HepG2 (cell line): ENCODE measurements around the gene BAIAP2L2. TPM values are rescaled to one million over a fixed set of nuclear protein-coding genes. Genes with fewer than 3 reads are reported as not detected.

Source experiments
- AKAP8 ChIP-seq: sonication (generic); formaldehyde crosslinking; IDR thresholded peaks from 2 replicates; pipeline ENCODE4 v1.5.1; 2020; ENCODE audit warnings: mild to moderate bottlenecking, missing genetic modification reagents
- ASH2L ChIP-seq: fragments of 300-600, 200-600 bp; sonication (generic); IDR thresholded peaks from 2 replicates; pipeline ENCODE4 v1.7.0; 2017; ENCODE audit warnings: low read depth, mild to moderate bottlenecking, moderate library complexity, mixed read lengths, low read length; ENCODE audit not compliant: insufficient read length
- ATF1 ChIP-seq: IDR thresholded peaks from 2 replicates; pipeline ENCODE4 v1.6.1; 2016; ENCODE audit warnings: mild to moderate bottlenecking, control low read depth
- BCL6 ChIP-seq: IDR thresholded peaks from 2 replicates; pipeline ENCODE4 v1.6.1; 2016; ENCODE audit warnings: missing genetic modification reagents, missing compliant biosample characterization
- FOSL2 ChIP-seq: sonication (generic); formaldehyde crosslinking; IDR thresholded peaks from 2 replicates; pipeline ENCODE4 v1.4.0; 2020; ENCODE audit warnings: missing genetic modification reagents
- GATAD2A ChIP-seq: IDR thresholded peaks from 2 replicates; pipeline ENCODE4 v1.6.1; 2016
- GZF1 ChIP-seq: sonication (generic); formaldehyde crosslinking; IDR thresholded peaks from 2 replicates; pipeline ENCODE4 v1.5.1; 2020; ENCODE audit warnings: mild to moderate bottlenecking, missing genetic modification reagents
- HHEX ChIP-seq: IDR thresholded peaks from 2 replicates; pipeline ENCODE4 v1.6.1; 2016; ENCODE audit warnings: control low read depth
- JUN ChIP-seq: sonication (generic); formaldehyde crosslinking; IDR thresholded peaks from 2 replicates; pipeline ENCODE4 v1.4.0; 2020; ENCODE audit warnings: mild to moderate bottlenecking, missing genetic modification reagents
- KLF15 ChIP-seq: sonication (generic); formaldehyde crosslinking; IDR thresholded peaks from 2 replicates; pipeline ENCODE4 v1.8.1; 2023; ENCODE audit warnings: borderline replicate concordance, mild to moderate bottlenecking, inconsistent platforms, missing genetic modification reagents, mixed read lengths
- MYNN ChIP-seq: sonication (generic); formaldehyde crosslinking; IDR thresholded peaks from 2 replicates; pipeline ENCODE4 v1.4.0; 2020; ENCODE audit warnings: mild to moderate bottlenecking, low read depth, missing genetic modification reagents
- NAIF1 ChIP-seq: sonication (generic); formaldehyde crosslinking; IDR thresholded peaks from 2 replicates; pipeline ENCODE4 v1.5.0; 2020; ENCODE audit warnings: mild to moderate bottlenecking, missing genetic modification reagents, borderline replicate concordance
- PHF20 ChIP-seq: sonication (generic); formaldehyde crosslinking; IDR thresholded peaks from 2 replicates; pipeline ENCODE4 v1.5.0; 2020; ENCODE audit warnings: mild to moderate bottlenecking, missing genetic modification reagents
- RXRA ChIP-seq: sonication (generic); formaldehyde crosslinking; IDR thresholded peaks from 2 replicates; pipeline ENCODE4 v1.5.1; 2020; ENCODE audit warnings: missing genetic modification reagents
- TAF1 ChIP-seq: sonication (generic); formaldehyde crosslinking; IDR thresholded peaks from 2 replicates; pipeline ENCODE4 v1.4.0; 2020; ENCODE audit warnings: missing genetic modification reagents
- TEAD3 ChIP-seq: optimal IDR thresholded peaks from 2 replicates; pipeline ENCODE3; 2016; ENCODE audit warnings: borderline replicate concordance
- YEATS4 ChIP-seq: sonication (generic); formaldehyde crosslinking; IDR thresholded peaks from 2 replicates; pipeline ENCODE4 v1.4.0; 2020; ENCODE audit warnings: missing genetic modification reagents, borderline replicate concordance
- ZBTB40 ChIP-seq, 2 experiments: fragments of 450-650 bp in 1 of 2; sonication (generic) in 1 of 2; formaldehyde crosslinking in 1 of 2; IDR thresholded peaks; 2 replicates each; pipeline versions ENCODE4 v1.6.1 to v1.8.0; 2016 to 2022; ENCODE audit warnings: antibody characterized with exemption in 1 of 2, mild to moderate bottlenecking in 1 of 2, missing genetic modification reagents in 1 of 2
- ZNF354B ChIP-seq: sonication (generic); formaldehyde crosslinking; IDR thresholded peaks from 2 replicates; pipeline ENCODE4 v1.8.0; 2022; ENCODE audit warnings: mild to moderate bottlenecking, missing genetic modification reagents
- ZNF441 ChIP-seq: sonication (generic); formaldehyde crosslinking; IDR thresholded peaks from 2 replicates; pipeline ENCODE4 v1.7.0; 2021; ENCODE audit warnings: missing genetic modification reagents, borderline replicate concordance
- ZNF614 ChIP-seq: IDR thresholded peaks from 2 replicates; pipeline ENCODE4 v1.6.1; 2018; ENCODE audit warnings: missing biosample characterization, missing genetic modification reagents, inconsistent platforms, borderline replicate concordance
- ZNF616 ChIP-seq: sonication (generic); formaldehyde crosslinking; IDR thresholded peaks from 2 replicates; pipeline ENCODE4 v1.5.0; 2020; ENCODE audit warnings: low read depth, mild to moderate bottlenecking, missing genetic modification reagents
- ZNF841 ChIP-seq: sonication (generic); formaldehyde crosslinking; IDR thresholded peaks from 2 replicates; pipeline ENCODE4 v1.8.1; 2023; ENCODE audit warnings: missing genetic modification reagents, borderline replicate concordance
- polyA plus RNA-seq, 8 experiments: library from polyadenylated mRNA; depleted of rRNA in 3 of 8; stranded (reverse) in 7 of 8; unstranded in 1 of 8; fragments of >200 nt; fragmentation: Illumina TruSeq in 4 of 8; extraction: Trizol in 4 of 8; gene quantifications; 2 replicates each; pipeline versions ENCODE4 v1.2.1 to v1.2.3, GENCODE V29; 2011 to 2016; ENCODE audit warnings: low read depth in 4 of 8, missing spikeins in 1 of 8, mixed read lengths in 1 of 8; ENCODE audit not compliant: insufficient read depth in 1 of 8
- total RNA-seq, 5 experiments: library from RNA; depleted of rRNA; stranded (reverse); fragments of >200 nt; fragmentation: Illumina TruSeq; extraction: Trizol; gene quantifications; 2 replicates each; pipeline ENCODE4 v1.2.3, GENCODE V29; 2016; ENCODE audit warnings: low read depth in 1 of 5

Gene BAIAP2L2
- total and polyA plus RNA-seq, 2 of the 13 experiments (the other 11 are each of a cell fraction or from before 2014, with no cell fraction given): 4.4 to 7.5 TPM

- TF ChIP-seq ZBTB40 (IDR thresholded peaks at IDR 0.05): no peak
- no peak; the same call in 1 of the 2 replicates for TF ChIP-seq ZBTB40 (CRISPR knock-in tag; IDR thresholded peaks at IDR 0.05)
- no peak for TF ChIP-seq KLF15 (CRISPR knock-in tag)
- TF ChIP-seq ZNF614 (CRISPR knock-in tag): peak; percentile 79; the same call in 1 of the 2 replicates
- no peak for TF ChIP-seq ZNF354B (CRISPR knock-in tag)
- TF ChIP-seq TEAD3: no peak
- peak; percentile 66 for TF ChIP-seq GATAD2A (CRISPR knock-in tag)
- TF ChIP-seq RXRA (CRISPR knock-in tag): peak; percentile 88
- TF ChIP-seq GZF1 (CRISPR knock-in tag): no peak
- TF ChIP-seq NAIF1 (CRISPR knock-in tag): no peak
- peak; percentile 30; the same call in 1 of the 2 replicates for TF ChIP-seq TAF1 (CRISPR knock-in tag)
- no peak for TF ChIP-seq ATF1 (CRISPR knock-in tag)
- 0 out of 2 replicates have a peak, but pooled peaks have one; percentile 13 for TF ChIP-seq HHEX (CRISPR knock-in tag)
- TF ChIP-seq ZNF841 (CRISPR knock-in tag): no peak
- no peak for TF ChIP-seq JUN (CRISPR knock-in tag)
- no peak for TF ChIP-seq AKAP8
- peak; percentile 64 for TF ChIP-seq FOSL2 (CRISPR knock-in tag)
- TF ChIP-seq YEATS4 (CRISPR knock-in tag): peak; percentile 63; the same call in 1 of the 2 replicates
- TF ChIP-seq PHF20 (CRISPR knock-in tag): no peak
- no peak for TF ChIP-seq ZNF616 (CRISPR knock-in tag)
- peak; percentile 79 for TF ChIP-seq BCL6 (CRISPR knock-in tag)
- TF ChIP-seq ZNF441 (CRISPR knock-in tag): 0 out of 2 replicates have a peak, but pooled peaks have one; percentile 20
- TF ChIP-seq ASH2L: peak; percentile 25
- TF ChIP-seq MYNN (CRISPR knock-in tag): no peak
Observed at GRCh38 chr22:38107692-38108515, 2.6 kb downstream of the BAIAP2L2 start (continued).
